ENCODE results near the gene RRAS. TPM values are rescaled to one million over a fixed set of nuclear protein-coding genes. Genes with fewer than 3 reads are reported as not detected.

The RRAS gene
- total and polyA plus RNA-seq, 9 donors = 24.2 to 63.4 (median 37.6) TPM

GRCh38 chr19:49681830-49682229 lies 41.9 kb upstream of the RRAS start:
- peak in 4 of 5 donors; percentile 31 to 50 (median 43) for DNase-seq
- H3K4me1 ChIP-seq (ENCODE audit: insufficient read depth) = peaks cover 6% of the 10 kb centered on the region
- no peak overlapping the region for H3K4me3 ChIP-seq
- no peak overlapping the region for H3K27ac ChIP-seq
- WGBS, 3 donors = 78 to 81% (median 79%) methylated on average over 19 of the region's 19 CpGs
- no peaks in the 10 kb centered on the region for H3K27me3 ChIP-seq
- H3K9me3 ChIP-seq = no peaks in the 10 kb centered on the region
- no peak for TF ChIP-seq EP300 (IDR thresholded peaks at IDR 0.05)
- TF ChIP-seq, protein P1, sequence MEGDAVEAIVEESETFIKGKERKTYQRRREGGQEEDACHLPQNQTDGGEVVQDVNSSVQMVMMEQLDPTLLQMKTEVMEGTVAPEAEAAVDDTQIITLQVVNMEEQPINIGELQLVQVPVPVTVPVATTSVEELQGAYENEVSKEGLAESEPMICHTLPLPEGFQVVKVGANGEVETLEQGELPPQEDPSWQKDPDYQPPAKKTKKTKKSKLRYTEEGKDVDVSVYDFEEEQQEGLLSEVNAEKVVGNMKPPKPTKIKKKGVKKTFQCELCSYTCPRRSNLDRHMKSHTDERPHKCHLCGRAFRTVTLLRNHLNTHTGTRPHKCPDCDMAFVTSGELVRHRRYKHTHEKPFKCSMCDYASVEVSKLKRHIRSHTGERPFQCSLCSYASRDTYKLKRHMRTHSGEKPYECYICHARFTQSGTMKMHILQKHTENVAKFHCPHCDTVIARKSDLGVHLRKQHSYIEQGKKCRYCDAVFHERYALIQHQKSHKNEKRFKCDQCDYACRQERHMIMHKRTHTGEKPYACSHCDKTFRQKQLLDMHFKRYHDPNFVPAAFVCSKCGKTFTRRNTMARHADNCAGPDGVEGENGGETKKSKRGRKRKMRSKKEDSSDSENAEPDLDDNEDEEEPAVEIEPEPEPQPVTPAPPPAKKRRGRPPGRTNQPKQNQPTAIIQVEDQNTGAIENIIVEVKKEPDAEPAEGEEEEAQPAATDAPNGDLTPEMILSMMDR (IDR thresholded peaks at IDR 0.05) = no peak
- TF ChIP-seq POLR2A (IDR thresholded peaks at IDR 0.05) = no peak
- intact Hi-C loops (cut with DNase I) = loop anchor here in 1 of 4 donors (10.0 kb wide), 2 partner anchors 87 to 207 kb away; partner anchors contain the start of genes FLT3LG and PRR12
- no peaks in the 10 kb centered on the region for H3K36me3 ChIP-seq

GRCh38 chr19:49680421-49681351 lies 40.7 kb upstream of the RRAS start:
- DNase-seq = peak; percentile 90 to 97 (median 96)
- no peaks in the 10 kb centered on the region for H3K36me3 ChIP-seq
- H3K4me1 ChIP-seq (ENCODE audit: insufficient read depth) = peaks cover 6% of the 10 kb centered on the region
- H3K27me3 ChIP-seq = no peaks in the 10 kb centered on the region
- no peak overlapping the region for H3K4me3 ChIP-seq
- H3K27ac ChIP-seq = peak overlapping the region; percentile 32 to 56
- WGBS, 3 donors = 28 to 46% (median 29%) methylated on average over 25 to 40 of the region's 40 CpGs
- intact Hi-C loops (cut with DNase I) = loop anchor here in 1 of 4 donors (10.0 kb wide), 2 partner anchors 86 to 206 kb away; partner anchors contain the start of genes FLT3LG and PRR12
- H3K9me3 ChIP-seq = no peaks in the 10 kb centered on the region
- TF ChIP-seq, protein P1 (IDR thresholded peaks at IDR 0.05) = peak; percentile 96 to 100 (median 98)
- TF ChIP-seq POLR2A (IDR thresholded peaks at IDR 0.05) (no peak), EP300 (IDR thresholded peaks at IDR 0.05) (no peak)

GRCh38 chr19:49679771-49680413 lies 39.9 kb upstream of the RRAS start:
- Histone ChIP-seq H3K9me3 (no peaks in the 10 kb centered on the region), H3K27ac (peak overlapping the region; percentile 32 to 56), H3K4me1 (ENCODE audit: insufficient read depth) (peaks cover 6% of the 10 kb centered on the region), H3K4me3 (no peak overlapping the region), H3K27me3 (no peaks in the 10 kb centered on the region), H3K36me3 (no peaks in the 10 kb centered on the region)
- TF ChIP-seq EP300 (IDR thresholded peaks at IDR 0.05) (no peak), POLR2A (IDR thresholded peaks at IDR 0.05) (no peak)
- TF ChIP-seq, protein P1 (IDR thresholded peaks at IDR 0.05) = no peak
- peak in 2 of 5 donors; percentile 33 to 45 for DNase-seq
- 42 to 44% (median 44%) methylated on average over 10 of the region's 10 CpGs for WGBS, 3 donors
- intact Hi-C loops (cut with DNase I) = loop anchor here in 3 of 4 donors (5.0 to 10.0 kb wide), 5 partner anchors 38 to 205 kb away; partner anchors contain the start of genes FLT3LG (in 1 of the 3), PRR12 (in 1 of the 3), RPL13A (in 1 of the 3) and RPS11 (in 1 of the 3)

All from ovary (tissue), 9 donors.